BJ (cell line): ENCODE measurements around the gene DGKB. TPM values are rescaled to one million over a fixed set of nuclear protein-coding genes. Genes with fewer than 3 reads are reported as not detected.

Source experiments
- CTCF ChIA-PET: fragments of 350-600 bp; formaldehyde crosslinking; extraction: SDS; loops from one replicate; lab custom pipeline; 2021; ENCODE audit warnings: antibody characterized with exemption, inconsistent platforms; lab: Yijun Ruan, JAX
- POLR2A ChIA-PET: fragments of 300-600 bp; sonication (Branson Sonifier 250); formaldehyde crosslinking; extraction: SDS; loops from one replicate; lab custom pipeline; 2021; ENCODE audit warnings: antibody characterized with exemption; lab: Charles Lee
- DNase-seq: peaks from one replicate; pipeline ENCODE4 v3.0.0-alpha.2; 2011; ENCODE audit warnings: low read depth
- H3K27me3 ChIP-seq: 2 replicates; pipeline ENCODE4 v1.6.0; 2011; ENCODE audit warnings: low read length; ENCODE audit not compliant: control insufficient read depth, insufficient read depth
- H3K36me3 ChIP-seq: 2 replicates; pipeline ENCODE4 v1.5.1; 2011; ENCODE audit warnings: low read length; ENCODE audit not compliant: control insufficient read depth, insufficient read depth
- H3K4me3 ChIP-seq: 2 replicates; pipeline ENCODE4 v1.5.1; 2011; ENCODE audit warnings: low read depth, mild to moderate bottlenecking, control low read depth, low read length
- CTCF ChIP-seq: IDR thresholded peaks from 2 replicates; pipeline ENCODE4 v1.5.1; 2011; ENCODE audit warnings: low read depth, mild to moderate bottlenecking, control low read depth, inconsistent platforms, low read length, moderate library complexity; ENCODE audit not compliant: insufficient read depth
- polyA plus RNA-seq: library from polyadenylated mRNA; depleted of rRNA; stranded (reverse); fragments of >200 nt; gene quantifications from 2 replicates; pipeline ENCODE4 v1.2.3, GENCODE V29; 2011

Gene DGKB
- polyA plus RNA-seq, 1 experiment = 0.09 TPM

- DNase-seq = no peak
- ChIA-PET POLR2A (no interaction called here), CTCF (interaction anchor here (1.0 kb wide), 1 partner anchor 10 kb away, joined by 3 read pairs; no protein-coding TSS in a partner anchor)
- TF ChIP-seq CTCF = no peak
- no peaks in the 10 kb centered on the region for H3K27me3 ChIP-seq
- H3K36me3 ChIP-seq = no peaks in the 10 kb centered on the region
- no peak overlapping the region for H3K4me3 ChIP-seq
Observed at GRCh38 chr7:14501436-14501835, 401.1 kb downstream of the DGKB start.

- TF ChIP-seq CTCF = no peak
- no peak for DNase-seq
- no peak overlapping the region for H3K4me3 ChIP-seq
- H3K36me3 ChIP-seq = no peaks in the 10 kb centered on the region
- ChIA-PET CTCF (interaction anchor here (0.5 kb wide), 1 partner anchor 947 kb away, joined by 3 read pairs; no protein-coding TSS in a partner anchor), POLR2A (no interaction called here)
- H3K27me3 ChIP-seq = no peaks in the 10 kb centered on the region
Observed at GRCh38 chr7:14497390-14497789, 405.2 kb downstream of the DGKB start.

GRCh38 chr7:14495633-14496032, 406.9 kb downstream of the DGKB start:
- Histone ChIP-seq H3K36me3 (no peaks in the 10 kb centered on the region), H3K27me3 (no peaks in the 10 kb centered on the region), H3K4me3 (no peak overlapping the region)
- CTCF ChIA-PET = no interaction called here
- no peak for TF ChIP-seq CTCF
- no peak for DNase-seq
- POLR2A ChIA-PET = no interaction called here

GRCh38 chr7:14487701-14488395, 414.7 kb downstream of the DGKB start:
- no peak for DNase-seq
- no peaks in the 10 kb centered on the region for H3K27me3 ChIP-seq
- POLR2A ChIA-PET = no interaction called here
- H3K4me3 ChIP-seq = no peak overlapping the region
- TF ChIP-seq CTCF = no peak
- CTCF ChIA-PET = no interaction called here
- H3K36me3 ChIP-seq = no peaks in the 10 kb centered on the region

GRCh38 chr7:14483663-14484062, 418.9 kb downstream of the DGKB start:
- Histone ChIP-seq H3K27me3 (no peaks in the 10 kb centered on the region), H3K4me3 (no peak overlapping the region), H3K36me3 (no peaks in the 10 kb centered on the region)
- ChIA-PET CTCF (no interaction called here), POLR2A (no interaction called here)
- no peak for TF ChIP-seq CTCF
- no peak for DNase-seq
